ENCODE data around the gene ROR2.

The ROR2 gene

GRCh38 chr9:91943478-91944470 is 6.3 kb downstream of the ROR2 start:
- H3K4me3 Mint-ChIP-seq: no peak overlapping the region
- intact Hi-C loops (cut with micrococcal nuclease): no loop called here
- no peaks in the 10 kb centered on the region for H3K36me3 Mint-ChIP-seq (ENCODE audit: low read depth)
- no peak overlapping the region for H3K27ac Mint-ChIP-seq
- peaks cover 52% of the 10 kb centered on the region for H3K27me3 Mint-ChIP-seq
- no peaks in the 10 kb centered on the region for H3K4me1 Mint-ChIP-seq (ENCODE audit: low read depth)
- H3K9me3 Mint-ChIP-seq: no peaks in the 10 kb centered on the region

GRCh38 chr9:91942201-91942600 is 7.8 kb downstream of the ROR2 start:
- Mint-ChIP-seq H3K4me3 (no peak overlapping the region), H3K27me3 (peaks cover 46% of the 10 kb centered on the region), H3K4me1 (ENCODE audit: low read depth) (no peaks in the 10 kb centered on the region), H3K27ac (no peak overlapping the region), H3K9me3 (no peaks in the 10 kb centered on the region), H3K36me3 (ENCODE audit: low read depth) (no peaks in the 10 kb centered on the region)
- intact Hi-C loops (cut with micrococcal nuclease): no loop called here

- intact Hi-C loops (cut with micrococcal nuclease): no loop called here
- no peak overlapping the region for H3K4me3 Mint-ChIP-seq
- peaks cover 37% of the 10 kb centered on the region for H3K27me3 Mint-ChIP-seq
- H3K27ac Mint-ChIP-seq: no peak overlapping the region
- no peaks in the 10 kb centered on the region for H3K4me1 Mint-ChIP-seq (ENCODE audit: low read depth)
- H3K36me3 Mint-ChIP-seq (ENCODE audit: low read depth): no peaks in the 10 kb centered on the region
- no peaks in the 10 kb centered on the region for H3K9me3 Mint-ChIP-seq
These were observed 10.1 kb downstream of the ROR2 start for GRCh38 chr9:91939978-91940377.

- H3K36me3 Mint-ChIP-seq (ENCODE audit: low read depth): no peaks in the 10 kb centered on the region
- intact Hi-C loops (cut with micrococcal nuclease): no loop called here
- no peak overlapping the region for H3K27ac Mint-ChIP-seq
- H3K27me3 Mint-ChIP-seq: peaks cover 22% of the 10 kb centered on the region
- H3K4me3 Mint-ChIP-seq: no peak overlapping the region
- H3K4me1 Mint-ChIP-seq (ENCODE audit: low read depth): no peaks in the 10 kb centered on the region
- no peaks in the 10 kb centered on the region for H3K9me3 Mint-ChIP-seq
These were observed 12.3 kb downstream of the ROR2 start for GRCh38 chr9:91937727-91938126.

DNA sequence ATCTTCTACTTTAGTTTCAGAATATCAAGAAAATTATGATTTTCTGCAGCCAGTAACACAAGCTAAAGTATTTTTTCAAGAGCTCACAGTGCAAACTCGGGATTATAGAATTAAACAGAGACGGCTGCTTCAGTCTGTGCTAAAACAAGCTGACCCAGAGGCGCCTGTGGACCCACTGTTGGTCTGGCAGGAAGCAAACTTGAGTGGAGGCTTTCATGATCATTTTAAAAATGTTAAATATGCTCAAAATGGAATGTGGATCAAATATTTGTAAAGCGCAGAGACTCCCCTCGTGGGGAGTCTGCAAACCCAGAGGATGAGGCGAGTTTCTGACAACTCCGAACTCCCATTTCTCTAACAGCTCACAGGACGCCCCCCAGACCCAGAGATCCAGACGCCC is 13.0 kb downstream of the ROR2 start:
- no peak overlapping the region for H3K4me3 Mint-ChIP-seq
- H3K9me3 Mint-ChIP-seq: peaks cover 4% of the 10 kb centered on the region
- H3K27me3 Mint-ChIP-seq: peaks cover 18% of the 10 kb centered on the region
- H3K27ac Mint-ChIP-seq: no peak overlapping the region
- intact Hi-C loops (cut with micrococcal nuclease): no loop called here
- H3K4me1 Mint-ChIP-seq (ENCODE audit: low read depth): no peaks in the 10 kb centered on the region
- H3K36me3 Mint-ChIP-seq (ENCODE audit: low read depth): no peaks in the 10 kb centered on the region

DNA sequence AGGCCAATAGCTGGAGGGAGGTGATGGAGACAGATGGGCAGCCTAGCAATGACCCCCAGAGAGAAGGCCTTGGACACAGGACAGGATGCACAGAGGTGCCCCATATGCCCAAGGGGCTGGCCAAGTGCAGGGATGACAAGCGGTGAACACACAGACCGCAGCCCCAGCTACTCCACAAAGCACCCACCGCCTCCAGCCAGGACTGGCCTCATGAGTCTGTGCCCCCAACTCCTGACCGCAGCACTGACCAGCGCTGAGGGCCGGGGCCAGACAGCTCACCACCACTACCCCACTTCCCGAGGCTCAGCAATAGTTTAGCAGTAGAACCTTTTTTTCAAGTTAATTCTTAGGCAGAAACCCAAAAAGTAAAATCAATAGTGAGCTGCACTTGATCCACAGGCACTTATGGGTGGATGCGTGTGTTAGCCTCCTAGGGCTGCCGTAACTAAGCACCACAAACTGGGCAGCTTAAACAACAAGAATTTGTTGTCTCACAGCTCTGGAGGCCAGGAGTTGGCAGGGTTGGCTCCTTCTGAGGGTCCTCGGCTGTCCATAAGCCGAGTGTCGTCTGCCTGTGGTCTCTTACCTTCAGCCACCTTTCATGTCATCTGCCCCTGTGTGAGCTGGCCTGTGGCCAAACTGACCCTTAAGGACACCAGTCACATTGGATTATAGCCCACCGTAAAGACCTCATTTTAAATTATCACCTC is 14.1 kb downstream of the ROR2 start:
- H3K4me1 Mint-ChIP-seq (ENCODE audit: low read depth): no peaks in the 10 kb centered on the region
- no peaks in the 10 kb centered on the region for H3K36me3 Mint-ChIP-seq (ENCODE audit: low read depth)
- H3K9me3 Mint-ChIP-seq: peaks cover 15% of the 10 kb centered on the region
- H3K27me3 Mint-ChIP-seq: peaks cover 17% of the 10 kb centered on the region
- H3K4me3 Mint-ChIP-seq: no peak overlapping the region
- intact Hi-C loops (cut with micrococcal nuclease): no loop called here
- H3K27ac Mint-ChIP-seq: no peak overlapping the region

DNA sequence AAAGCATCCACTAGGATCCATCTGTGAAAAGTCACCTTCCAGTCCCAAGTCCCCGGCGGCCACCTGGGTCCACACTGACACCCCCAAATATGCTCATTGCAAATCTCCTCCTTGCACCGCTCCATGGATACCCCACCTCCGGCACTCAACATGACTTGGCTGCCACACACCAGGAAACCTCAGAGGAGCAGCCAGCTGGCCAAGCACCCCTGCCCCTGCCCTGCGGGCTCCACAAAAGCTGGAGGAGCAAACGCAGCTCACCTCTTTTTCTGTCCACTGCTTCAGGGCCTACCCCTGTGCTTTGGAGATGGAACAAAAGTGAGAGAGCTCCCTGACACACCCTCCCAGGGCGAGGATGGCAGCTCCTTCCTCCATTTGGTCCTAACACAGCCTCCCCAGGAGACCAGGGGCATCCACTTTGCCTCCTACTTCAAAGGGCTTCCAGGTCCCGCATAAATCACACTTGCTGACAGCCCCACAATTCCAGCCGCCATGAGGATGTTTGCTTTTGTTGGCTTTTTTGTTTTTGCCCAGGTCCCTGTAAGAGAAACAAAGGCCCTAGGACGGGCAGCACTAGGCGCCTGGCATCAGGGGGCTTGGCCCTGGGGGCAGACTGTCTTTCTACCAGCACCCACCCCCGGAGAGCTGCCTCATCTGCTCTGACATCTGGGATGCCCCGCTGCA is 14.8 kb downstream of the ROR2 start:
- intact Hi-C loops (cut with micrococcal nuclease): no loop called here
- H3K4me1 Mint-ChIP-seq (ENCODE audit: low read depth): no peaks in the 10 kb centered on the region
- no peak overlapping the region for H3K27ac Mint-ChIP-seq
- H3K27me3 Mint-ChIP-seq: peaks cover 17% of the 10 kb centered on the region
- H3K36me3 Mint-ChIP-seq (ENCODE audit: low read depth): peaks cover 3% of the 10 kb centered on the region
- H3K9me3 Mint-ChIP-seq: peaks cover 23% of the 10 kb centered on the region
- no peak overlapping the region for H3K4me3 Mint-ChIP-seq

DNA sequence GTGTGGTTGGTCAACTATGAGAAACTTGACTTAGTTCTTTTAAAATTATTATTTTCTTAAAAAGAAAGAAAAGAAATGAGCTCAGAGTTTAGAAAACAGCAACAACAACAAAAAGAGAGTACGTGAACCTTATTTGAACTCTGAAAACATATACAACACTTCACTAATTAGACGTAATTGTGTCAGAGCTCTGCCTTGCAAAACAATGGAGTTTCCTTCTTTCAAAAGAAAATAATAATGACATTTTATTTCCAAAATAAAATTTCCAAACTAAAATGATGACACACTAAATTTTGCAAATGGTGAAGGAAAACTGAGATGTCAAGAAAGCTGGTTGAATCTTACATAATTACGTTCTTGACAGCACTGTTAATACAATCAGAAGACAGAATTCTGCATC is 15.4 kb downstream of the ROR2 start:
- no peak overlapping the region for H3K4me3 Mint-ChIP-seq
- H3K9me3 Mint-ChIP-seq: peaks cover 28% of the 10 kb centered on the region
- H3K4me1 Mint-ChIP-seq (ENCODE audit: low read depth): no peaks in the 10 kb centered on the region
- H3K27ac Mint-ChIP-seq: no peak overlapping the region
- peaks cover 17% of the 10 kb centered on the region for H3K27me3 Mint-ChIP-seq
- H3K36me3 Mint-ChIP-seq (ENCODE audit: low read depth): peaks cover 5% of the 10 kb centered on the region
- intact Hi-C loops (cut with micrococcal nuclease): no loop called here

DNA sequence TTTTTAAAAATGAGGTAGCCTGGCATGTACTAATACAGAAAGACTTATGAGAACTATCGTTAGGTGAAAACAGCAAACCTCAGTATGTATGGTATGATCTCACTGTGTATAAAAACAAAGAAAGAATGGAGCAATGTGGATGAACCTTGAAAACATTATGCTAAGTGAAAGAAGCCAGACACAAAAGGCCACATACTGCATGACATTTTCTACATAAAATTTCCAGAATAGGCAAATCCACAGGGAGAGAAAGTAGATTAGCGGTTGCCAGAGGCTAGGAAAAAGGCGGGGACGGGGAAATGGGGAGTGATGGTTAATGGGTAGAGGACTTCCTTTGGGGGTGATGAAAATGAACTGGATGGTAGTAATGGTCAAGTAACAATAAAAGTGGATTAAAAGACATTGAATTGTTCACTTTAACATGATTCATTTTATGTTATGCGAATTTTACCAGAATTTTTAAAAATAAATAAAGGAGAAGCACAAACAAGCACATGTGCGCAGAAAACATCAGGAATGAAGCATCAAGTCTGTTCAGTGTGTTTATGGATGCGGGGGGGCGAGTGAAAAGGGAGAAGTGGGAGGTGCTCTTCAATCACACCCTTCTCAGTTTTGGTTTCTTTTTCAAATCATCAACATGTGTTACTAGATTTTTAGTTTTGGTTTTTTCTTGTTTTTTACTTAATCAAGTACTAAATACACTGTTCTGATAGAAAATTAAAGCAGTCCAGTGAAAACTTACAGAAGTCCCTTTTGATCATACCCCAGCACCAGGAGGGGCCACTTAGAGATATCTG is 16.3 kb downstream of the ROR2 start:
- no peak overlapping the region for H3K4me3 Mint-ChIP-seq
- H3K27ac Mint-ChIP-seq: no peak overlapping the region
- peaks cover 17% of the 10 kb centered on the region for H3K27me3 Mint-ChIP-seq
- peaks cover 5% of the 10 kb centered on the region for H3K36me3 Mint-ChIP-seq (ENCODE audit: low read depth)
- peaks cover 37% of the 10 kb centered on the region for H3K9me3 Mint-ChIP-seq
- no peaks in the 10 kb centered on the region for H3K4me1 Mint-ChIP-seq (ENCODE audit: low read depth)
- intact Hi-C loops (cut with micrococcal nuclease): no loop called here

GRCh38 chr9:91930475-91930874 is 19.6 kb downstream of the ROR2 start:
- Mint-ChIP-seq H3K4me1 (ENCODE audit: low read depth) (no peaks in the 10 kb centered on the region), H3K9me3 (peaks cover 50% of the 10 kb centered on the region), H3K27ac (no peak overlapping the region), H3K4me3 (no peak overlapping the region), H3K27me3 (peaks cover 9% of the 10 kb centered on the region), H3K36me3 (ENCODE audit: low read depth) (peaks cover 5% of the 10 kb centered on the region)
- intact Hi-C loops (cut with micrococcal nuclease): no loop called here

DNA sequence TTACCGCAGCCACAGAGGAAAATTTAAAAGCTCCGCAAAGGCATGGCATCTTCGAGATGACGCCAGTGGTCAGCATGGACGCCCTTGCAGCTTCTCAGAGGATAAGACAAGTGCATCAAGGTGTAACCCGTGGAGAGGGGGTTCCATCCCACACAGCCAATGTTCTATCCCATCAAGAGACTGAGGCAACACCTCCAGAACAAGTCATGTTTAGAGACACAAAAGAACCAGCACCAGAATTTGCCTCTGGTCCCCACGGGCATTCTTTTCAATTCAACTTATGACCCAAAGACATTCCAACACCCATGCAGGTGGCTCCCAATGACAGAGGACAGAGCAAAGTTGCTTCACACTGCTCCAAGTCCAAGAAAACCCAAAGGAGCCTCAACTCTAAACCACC is 20.7 kb downstream of the ROR2 start:
- Mint-ChIP-seq H3K4me1 (ENCODE audit: low read depth) (no peaks in the 10 kb centered on the region), H3K36me3 (ENCODE audit: low read depth) (peaks cover 5% of the 10 kb centered on the region), H3K27me3 (peaks cover 3% of the 10 kb centered on the region), H3K4me3 (no peak overlapping the region), H3K9me3 (peaks cover 50% of the 10 kb centered on the region), H3K27ac (no peak overlapping the region)
- intact Hi-C loops (cut with micrococcal nuclease): no loop called here

DNA sequence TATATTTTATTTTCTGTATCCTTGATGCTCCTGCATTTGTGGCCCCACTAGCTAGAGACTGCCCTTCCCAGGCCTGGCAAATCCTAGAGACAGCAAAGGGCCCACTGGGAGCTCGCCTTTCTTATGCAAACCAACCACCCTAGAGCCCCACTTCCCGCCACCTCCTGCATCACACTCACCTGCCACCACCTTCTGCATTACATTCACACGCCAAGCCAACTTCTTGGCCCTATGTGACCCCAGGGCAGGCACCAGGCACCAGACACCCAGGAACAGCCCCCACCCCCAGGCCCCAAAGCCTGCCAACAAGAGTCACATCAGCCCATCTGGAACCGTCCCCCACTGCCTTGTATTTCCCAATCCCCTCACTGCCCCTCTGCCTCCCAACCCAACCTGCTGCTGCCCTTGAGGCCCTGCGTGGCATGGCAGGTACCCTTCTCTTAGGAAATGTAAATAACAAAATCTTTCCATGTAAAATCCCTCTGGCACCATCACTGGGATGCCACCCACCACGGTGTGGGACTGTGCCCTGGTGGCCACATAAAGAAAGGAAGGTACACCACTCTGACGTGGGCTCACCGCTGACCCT is 22.0 kb downstream of the ROR2 start:
- no peak overlapping the region for H3K4me3 Mint-ChIP-seq
- H3K27me3 Mint-ChIP-seq: peaks cover 7% of the 10 kb centered on the region
- H3K27ac Mint-ChIP-seq: no peak overlapping the region
- H3K4me1 Mint-ChIP-seq (ENCODE audit: low read depth): no peaks in the 10 kb centered on the region
- peaks cover 50% of the 10 kb centered on the region for H3K9me3 Mint-ChIP-seq
- intact Hi-C loops (cut with micrococcal nuclease): no loop called here
- H3K36me3 Mint-ChIP-seq (ENCODE audit: low read depth): peaks cover 5% of the 10 kb centered on the region

DNA sequence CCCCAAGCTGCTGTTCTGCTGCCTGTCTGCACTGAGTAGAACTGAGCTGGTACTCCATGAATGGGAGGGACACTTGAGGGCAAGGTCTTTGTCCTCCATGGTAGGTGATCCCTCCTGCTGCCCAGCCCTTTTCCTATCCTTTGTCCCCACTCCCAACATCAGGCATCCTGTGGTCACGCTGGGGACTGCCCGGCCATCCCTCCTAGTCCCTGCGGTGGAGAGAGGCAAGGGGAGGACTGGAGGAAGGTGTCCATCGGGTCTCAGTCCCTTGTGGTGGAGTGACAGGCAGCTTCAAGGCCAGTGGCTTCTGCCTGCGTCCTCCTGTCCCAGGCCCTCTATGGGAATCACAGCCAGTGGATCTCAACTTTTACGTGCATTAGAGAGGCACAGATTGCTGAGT is 25.9 kb downstream of the ROR2 start:
- intact Hi-C loops (cut with micrococcal nuclease): no loop called here
- H3K27me3 Mint-ChIP-seq: peaks cover 23% of the 10 kb centered on the region
- peaks cover 17% of the 10 kb centered on the region for H3K9me3 Mint-ChIP-seq
- no peak overlapping the region for H3K4me3 Mint-ChIP-seq
- H3K4me1 Mint-ChIP-seq (ENCODE audit: low read depth): no peaks in the 10 kb centered on the region
- H3K27ac Mint-ChIP-seq: no peak overlapping the region
- H3K36me3 Mint-ChIP-seq (ENCODE audit: low read depth): no peaks in the 10 kb centered on the region

Data from dendritic cell treated with granulocyte-macrophage colony-stimulating factor and Interleukin-4, amounts not matched to agents 40 ng/mL and 50 ng/mL, for 4 days (primary cell).